Measurements from ENCODE around the gene ZNF668. TPM values are rescaled to one million over a fixed set of nuclear protein-coding genes. Genes with fewer than 3 reads are reported as not detected.

The ZNF668 gene
- polyA plus RNA-seq, 1 of the 3 experiments (the other 2 are of a cell fraction): 13.6 TPM

DNA sequence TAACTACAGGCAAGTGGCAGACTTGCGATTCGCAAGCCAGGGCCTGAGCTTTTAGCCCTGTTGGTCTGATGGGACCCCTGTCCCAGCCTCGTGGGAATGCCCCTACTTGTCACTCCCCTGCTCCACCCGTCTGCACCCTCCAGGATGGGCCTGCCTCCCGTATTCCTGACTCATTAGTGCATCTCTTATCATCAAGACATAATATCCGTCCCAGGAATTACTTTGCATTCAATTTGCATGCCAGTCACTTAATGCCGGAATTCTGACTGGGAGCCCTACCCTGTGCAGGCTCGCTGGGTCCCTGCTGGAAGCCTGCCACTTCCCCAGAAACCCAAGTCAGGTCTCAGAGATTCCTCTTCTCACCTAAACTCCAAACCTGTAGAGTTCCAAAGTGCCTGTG lies 11.4 kb upstream of the ZNF668 start:
- TF ChIP-seq, protein P1, sequence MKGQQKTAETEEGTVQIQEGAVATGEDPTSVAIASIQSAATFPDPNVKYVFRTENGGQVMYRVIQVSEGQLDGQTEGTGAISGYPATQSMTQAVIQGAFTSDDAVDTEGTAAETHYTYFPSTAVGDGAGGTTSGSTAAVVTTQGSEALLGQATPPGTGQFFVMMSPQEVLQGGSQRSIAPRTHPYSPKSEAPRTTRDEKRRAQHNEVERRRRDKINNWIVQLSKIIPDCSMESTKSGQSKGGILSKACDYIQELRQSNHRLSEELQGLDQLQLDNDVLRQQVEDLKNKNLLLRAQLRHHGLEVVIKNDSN (IDR thresholded peaks at IDR 0.05; ENCODE audit: borderline replicate concordance, low read depth): no peak
- TF ChIP-seq EP300 (IDR thresholded peaks at IDR 0.05; ENCODE audit: borderline replicate concordance in 1 of 2, low read depth in 1 of 2, low read length in 1 of 2): no peak
- TF ChIP-seq RFX5 (IDR thresholded peaks at IDR 0.05; ENCODE audit: low read length): no peak
- TF ChIP-seq PBX3 (IDR thresholded peaks at IDR 0.05): no peak
- no peak for TF ChIP-seq FOXJ3 (CRISPR knock-in tag; IDR thresholded peaks at IDR 0.05)
- TF ChIP-seq, protein P2, sequence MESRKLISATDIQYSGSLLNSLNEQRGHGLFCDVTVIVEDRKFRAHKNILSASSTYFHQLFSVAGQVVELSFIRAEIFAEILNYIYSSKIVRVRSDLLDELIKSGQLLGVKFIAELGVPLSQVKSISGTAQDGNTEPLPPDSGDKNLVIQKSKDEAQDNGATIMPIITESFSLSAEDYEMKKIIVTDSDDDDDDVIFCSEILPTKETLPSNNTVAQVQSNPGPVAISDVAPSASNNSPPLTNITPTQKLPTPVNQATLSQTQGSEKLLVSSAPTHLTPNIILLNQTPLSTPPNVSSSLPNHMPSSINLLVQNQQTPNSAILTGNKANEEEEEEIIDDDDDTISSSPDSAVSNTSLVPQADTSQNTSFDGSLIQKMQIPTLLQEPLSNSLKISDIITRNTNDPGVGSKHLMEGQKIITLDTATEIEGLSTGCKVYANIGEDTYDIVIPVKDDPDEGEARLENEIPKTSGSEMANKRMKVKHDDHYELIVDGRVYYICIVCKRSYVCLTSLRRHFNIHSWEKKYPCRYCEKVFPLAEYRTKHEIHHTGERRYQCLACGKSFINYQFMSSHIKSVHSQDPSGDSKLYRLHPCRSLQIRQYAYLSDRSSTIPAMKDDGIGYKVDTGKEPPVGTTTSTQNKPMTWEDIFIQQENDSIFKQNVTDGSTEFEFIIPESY (IDR thresholded peaks at IDR 0.05; ENCODE audit: borderline replicate concordance, low read depth): no peak
- TF ChIP-seq TAF1 (IDR thresholded peaks at IDR 0.05; ENCODE audit: borderline replicate concordance, low read depth, low read length): no peak
- TF ChIP-seq YY1 (IDR thresholded peaks at IDR 0.05; ENCODE audit: low read depth): no peak
- TF ChIP-seq JUND (IDR thresholded peaks at IDR 0.05): no peak
- no peak for TF ChIP-seq CHD2 (IDR thresholded peaks at IDR 0.05; ENCODE audit: low read length, partially characterized antibody)
- TF ChIP-seq MEF2A (IDR thresholded peaks at IDR 0.05; ENCODE audit: borderline replicate concordance, low read depth): no peak
- TF ChIP-seq RAD21 (IDR thresholded peaks at IDR 0.05; ENCODE audit: low read length): no peak
- Histone ChIP-seq H3K36me3 (replicated peaks in 1 of 2; ENCODE audit: control insufficient read depth in 1 of 2, insufficient read depth in 2 of 2, low read length in 1 of 2) (peaks cover 16 to 43% of the 10 kb centered on the region in 2 experiments), H3K4me1 (ENCODE audit: control insufficient read depth in 1 of 2, insufficient read depth in 2 of 2, low read depth in 1 of 2, low read length in 1 of 2) (peaks cover 0 to 1% of the 10 kb centered on the region in 2 experiments; a peak in 2 of 4 replicates), H3F3A (replicated peaks; ENCODE audit: insufficient read depth) (no peaks in the 10 kb centered on the region), H3K9me2 (no peaks in the 10 kb centered on the region), H3K9me3 (no peaks in the 10 kb centered on the region), H3K79me2 (ENCODE audit: insufficient read depth) (peaks cover 35% of the 10 kb centered on the region; the same call in 1 of the 2 replicates), H4K20me1 (ENCODE audit: insufficient read depth) (peaks cover 8% of the 10 kb centered on the region; the same call in 1 of the 2 replicates), H3K27ac (ENCODE audit: low read depth in 2 of 2, low read length in 1 of 2) (no peak overlapping the region), H3K27me3 (ENCODE audit: insufficient read depth) (no peaks in the 10 kb centered on the region), H2AFZ (ENCODE audit: low read depth) (no peak overlapping the region), H3K4me2 (no peak overlapping the region), H3K9ac (no peak overlapping the region), H3K4me3 (ENCODE audit: low read depth in 2 of 2, low read length in 1 of 2) (no peak overlapping the region)
- POLR2A ChIA-PET: interaction anchor here (1.2 to 2.1 kb wide), 3 partner anchors 9 to 32 kb away, joined by 5 to 8 read pairs (median 5); partner anchors contain the start of genes KAT8, ZNF646 and ZNF668
- DNase-seq: no peak
- WGBS (ENCODE audit: low lambda C conversion rate): 87% methylated on average over 8 of the region's 8 CpGs
- CTCF ChIA-PET: interaction anchor here (3.0 kb wide), 1 partner anchor 57 kb away, joined by 12 read pairs; no protein-coding TSS in a partner anchor

All from SK-N-SH (cell line).